Smooth muscle cell (in vitro differentiated cells): ENCODE results near the gene CYBRD1. TPM values are rescaled to one million over a fixed set of nuclear protein-coding genes. Genes with fewer than 3 reads are reported as not detected.

Experiments used
- DNase-seq: peaks from one replicate; lab custom pipeline; 2025; ENCODE audit not compliant: unreplicated experiment; lab: John Stamatoyannopoulos, UW
- H2AFZ ChIP-seq: fragments of 200-600 bp; sonication (generic); 2 replicates; pipeline ENCODE4 v1.6.0; 2016; ENCODE audit warnings: antibody characterized with exemption, low read depth, mild to moderate bottlenecking
- H3F3A ChIP-seq: fragments of 200-600 bp; sonication (generic); 2 replicates; pipeline ENCODE4 v1.6.0; 2017; ENCODE audit warnings: antibody characterized with exemption, low read depth
- H3K27ac ChIP-seq: fragments of 200-600 bp; sonication (generic); 2 replicates; pipeline ENCODE4 v1.5.1; 2016; ENCODE audit warnings: low read depth, mild to moderate bottlenecking
- H3K27me3 ChIP-seq: fragments of 200-600 bp; sonication (generic); 2 replicates; pipeline ENCODE4 v1.6.1; 2016; ENCODE audit warnings: low read depth, mild to moderate bottlenecking
- H3K36me3 ChIP-seq: fragments of 200-600 bp; sonication (generic); 2 replicates; pipeline ENCODE4 v1.5.1; 2016; ENCODE audit warnings: low read depth
- H3K4me1 ChIP-seq: fragments of 200-600 bp; sonication (generic); 2 replicates; pipeline ENCODE4 v1.5.1; 2016; ENCODE audit warnings: low read depth
- H3K4me2 ChIP-seq: fragments of 200-600 bp; sonication (generic); 2 replicates; pipeline ENCODE4 v1.6.0; 2016; ENCODE audit warnings: mild to moderate bottlenecking
- H3K4me3 ChIP-seq: fragments of 200-600 bp; sonication (generic); 2 replicates; pipeline ENCODE4 v1.5.1; 2016; ENCODE audit warnings: mild to moderate bottlenecking
- H3K79me2 ChIP-seq: fragments of 200-600 bp; sonication (generic); 2 replicates; pipeline ENCODE4 v1.6.0; 2016; ENCODE audit warnings: low read depth, mild to moderate bottlenecking
- H3K9ac ChIP-seq: fragments of 200-600 bp; sonication (generic); 2 replicates; pipeline ENCODE4 v1.6.0; 2016; ENCODE audit warnings: low read depth
- H3K9me3 ChIP-seq: fragments of 200-600 bp; sonication (generic); replicated peaks from 2 replicates; pipeline ENCODE4 v1.5.1; 2016; ENCODE audit warnings: low read depth
- H4K20me1 ChIP-seq: fragments of 200-600 bp; sonication (generic); 2 replicates; pipeline ENCODE4 v1.6.0; 2016; ENCODE audit warnings: low read depth
- CTCF ChIP-seq: fragments of 200-600 bp; sonication (generic); IDR thresholded peaks from 2 replicates; pipeline ENCODE4 v1.5.1; 2017; ENCODE audit warnings: borderline replicate concordance, mild to moderate bottlenecking, antibody characterized with exemption; ENCODE audit not compliant: insufficient read depth, poor library complexity, severe bottlenecking
- WGBS: methylation state at CpG from one replicate; pipeline ENCODE4 v1.1.7; 2016; ENCODE audit warnings: low lambda C conversion rate; 5-methylcytosine and 5-hydroxymethylcytosine counted together
- polyA plus RNA-seq: library from polyadenylated mRNA; unstranded; fragments of >200 nt; fragmentation: Nextera tagmentation; extraction: Ambion mirVana; gene quantifications from 2 replicates; pipeline ENCODE4 v1.2.1, GENCODE V29; 2016
- total RNA-seq: library from RNA; depleted of rRNA; stranded (reverse); fragments of >200 nt; gene quantifications from 2 replicates; pipeline ENCODE4 v1.2.3, GENCODE V29; 2014

CYBRD1 gene
- total and polyA plus RNA-seq, 2 experiments from 2014 or later: 41.3 to 61.5 TPM

- Histone ChIP-seq H4K20me1 (no peaks in the 10 kb centered on the region), H3K4me3 (no peak overlapping the region), H3K9ac (no peak overlapping the region), H3K4me2 (no peak overlapping the region), H3K4me1 (no peaks in the 10 kb centered on the region), H2AFZ (no peak overlapping the region), H3K79me2 (no peaks in the 10 kb centered on the region), H3K36me3 (no peaks in the 10 kb centered on the region), H3F3A (no peaks in the 10 kb centered on the region), H3K27me3 (no peaks in the 10 kb centered on the region), H3K27ac (no peak overlapping the region), H3K9me3 (no peaks in the 10 kb centered on the region)
- no peak for TF ChIP-seq CTCF
- DNase-seq: no peak
- WGBS: 77% methylated on average over 5 of the region's 5 CpGs
Observed at GRCh38 chr2:171575606-171576005, 53.3 kb downstream of the CYBRD1 start.

GRCh38 chr2:171578127-171578803, 56.0 kb downstream of the CYBRD1 start:
- 93% methylated on average over 4 of the region's 4 CpGs for WGBS
- no peak overlapping the region for H2AFZ ChIP-seq
- H3K36me3 ChIP-seq: no peaks in the 10 kb centered on the region
- H3K9me3 ChIP-seq: no peaks in the 10 kb centered on the region
- DNase-seq: no peak
- no peaks in the 10 kb centered on the region for H3F3A ChIP-seq
- no peak for TF ChIP-seq CTCF
- H3K79me2 ChIP-seq: no peaks in the 10 kb centered on the region
- no peaks in the 10 kb centered on the region for H3K4me1 ChIP-seq
- no peaks in the 10 kb centered on the region for H4K20me1 ChIP-seq
- H3K27ac ChIP-seq: no peak overlapping the region
- no peak overlapping the region for H3K4me2 ChIP-seq
- no peak overlapping the region for H3K4me3 ChIP-seq
- H3K9ac ChIP-seq: no peak overlapping the region
- no peaks in the 10 kb centered on the region for H3K27me3 ChIP-seq

- no peaks in the 10 kb centered on the region for H3K27me3 ChIP-seq
- H3K27ac ChIP-seq: no peak overlapping the region
- TF ChIP-seq CTCF: no peak
- no peaks in the 10 kb centered on the region for H3F3A ChIP-seq
- H3K9ac ChIP-seq: no peak overlapping the region
- H2AFZ ChIP-seq: no peak overlapping the region
- H3K4me1 ChIP-seq: no peaks in the 10 kb centered on the region
- H4K20me1 ChIP-seq: no peaks in the 10 kb centered on the region
- no peak overlapping the region for H3K4me2 ChIP-seq
- no peaks in the 10 kb centered on the region for H3K36me3 ChIP-seq
- H3K79me2 ChIP-seq: no peaks in the 10 kb centered on the region
- WGBS: 82% methylated on average over 1 of the region's 1 CpG
- no peaks in the 10 kb centered on the region for H3K9me3 ChIP-seq
- no peak overlapping the region for H3K4me3 ChIP-seq
- DNase-seq: no peak
Observed at GRCh38 chr2:171579481-171579880, 57.2 kb downstream of the CYBRD1 start.

- WGBS: 92% methylated on average over 1 of the region's 1 CpG
- Histone ChIP-seq H3K4me3 (no peak overlapping the region), H3K36me3 (no peaks in the 10 kb centered on the region), H3F3A (no peaks in the 10 kb centered on the region), H3K4me1 (no peaks in the 10 kb centered on the region), H3K9ac (no peak overlapping the region), H4K20me1 (no peaks in the 10 kb centered on the region), H2AFZ (no peak overlapping the region), H3K9me3 (no peaks in the 10 kb centered on the region), H3K79me2 (no peaks in the 10 kb centered on the region), H3K27me3 (no peaks in the 10 kb centered on the region), H3K27ac (no peak overlapping the region), H3K4me2 (no peak overlapping the region)
- no peak for DNase-seq
- no peak for TF ChIP-seq CTCF
Observed at GRCh38 chr2:171583566-171583965, 61.3 kb downstream of the CYBRD1 start.
